Measurements from ENCODE around the gene KPNA3.

Gene KPNA3

GRCh38 chr13:49676581-49677298, 115.7 kb downstream of the KPNA3 start:
- no peak for DNase-seq (ENCODE audit: low spot score)

GRCh38 chr13:49670828-49671227, 121.7 kb downstream of the KPNA3 start:
- no peak for DNase-seq (ENCODE audit: low spot score)

GRCh38 chr13:49669735-49670309, 122.7 kb downstream of the KPNA3 start:
- DNase-seq (ENCODE audit: low spot score), result peak; percentile 89

GRCh38 chr13:49667773-49668172, 124.7 kb downstream of the KPNA3 start:
- DNase-seq (ENCODE audit: low spot score), result no peak

GRCh38 chr13:49664606-49665005, 127.9 kb downstream of the KPNA3 start:
- no peak for DNase-seq (ENCODE audit: low spot score)

- peak; percentile 39 for DNase-seq (ENCODE audit: low spot score)
Measured at GRCh38 chr13:49657241-49657641, 135.2 kb downstream of the KPNA3 start.

GRCh38 chr13:49655906-49656305, 136.6 kb downstream of the KPNA3 start:
- DNase-seq (ENCODE audit: low spot score), result no peak

- DNase-seq (ENCODE audit: low spot score), result no peak
Measured at GRCh38 chr13:49654011-49654410, 138.5 kb downstream of the KPNA3 start.

GRCh38 chr13:49653478-49653877, 139.0 kb downstream of the KPNA3 start:
- no peak for DNase-seq (ENCODE audit: low spot score)

- peak; percentile 33 for DNase-seq (ENCODE audit: low spot score)
Measured at GRCh38 chr13:49652355-49653305, 139.9 kb downstream of the KPNA3 start.

GRCh38 chr13:49651570-49652354, 140.7 kb downstream of the KPNA3 start:
- DNase-seq (ENCODE audit: low spot score), result no peak

- DNase-seq (ENCODE audit: low spot score), result no peak
Measured at GRCh38 chr13:49649963-49650312, 142.5 kb downstream of the KPNA3 start.
